K562 (cell line): ENCODE measurements around the gene BDKRB2. TPM values are rescaled to one million over a fixed set of nuclear protein-coding genes. Genes with fewer than 3 reads are reported as not detected.

Experiments
- ATAC-seq: fragments of 200-7000 bp; cut with Tn5 transposase; 3 replicates; pipeline ENCODE4 v1.9.1; 2020; ENCODE audit warnings: moderate library complexity
- BruUV-seq: library from RNA; stranded (reverse); fragments of 400-500 nt; replicated peaks from 2 replicates; lab custom pipeline; 2021; lab: Mats Ljungman, UMichigan
- CTCF ChIA-PET: fragments of 300-600 bp; formaldehyde crosslinking; extraction: SDS; loops from one replicate; lab custom pipeline; 2021; ENCODE audit warnings: low intra/inter-chr PET ratio; lab: Yijun Ruan, JAX
- POLR2A ChIA-PET: fragments of 300-600, 350-650 bp; sonication (Branson Sonifier 250); formaldehyde crosslinking; extraction: SDS; loops from one replicate; lab custom pipeline; 2021; ENCODE audit warnings: antibody characterized with exemption, inconsistent platforms; lab: Yijun Ruan, JAX
- DNase-seq, 4 experiments: peaks; one replicate each; pipeline versions ENCODE4 v3.0.0 to v3.0.0-alpha.2; 2011 to 2018; ENCODE audit warnings: low spot score in 3 of 4, mixed read lengths in 3 of 4; ENCODE audit errors: extremely low read depth in 1 of 4
- FAIRE-seq: peaks from 2 replicates; lab custom pipeline; 2011; peaks lifted over from hg19 to GRCh38; lab: Jason Lieb, UNC
- H2AFZ ChIP-seq: 2 replicates; pipeline ENCODE4 v1.6.0; 2011; ENCODE audit warnings: low read depth, low read length, control low read depth, inconsistent platforms
- H3K27ac ChIP-seq: fragments of 200-600 bp; 3 replicates; pipeline ENCODE4 v1.8.0; 2011; ENCODE audit warnings: low read depth, mild to moderate bottlenecking, control low read depth, inconsistent platforms, low read length, moderate library complexity, mixed read lengths; ENCODE audit errors: extremely low read depth
- H3K27me3 ChIP-seq, 2 experiments: fragments of 300-600 bp in 1 of 2; 2 replicates in 1 of 2; 3 replicates in 1 of 2; pipeline versions ENCODE4 v1.6.0 to v1.8.0; 2011; ENCODE audit warnings: inconsistent platforms in 2 of 2, low read length in 2 of 2, mild to moderate bottlenecking in 1 of 2, mixed read lengths in 1 of 2, moderate library complexity in 1 of 2; ENCODE audit not compliant: control insufficient read depth in 2 of 2, insufficient read depth in 2 of 2
- H3K36me3 ChIP-seq: fragments of 300-600 bp; 3 replicates; pipeline ENCODE4 v1.8.0; 2011; ENCODE audit warnings: mild to moderate bottlenecking, low read length, inconsistent platforms; ENCODE audit not compliant: control insufficient read depth, insufficient read depth
- H3K4me1 ChIP-seq, 2 experiments: fragments of 200-600 bp in 1 of 2; replicated peaks in 1 of 2; 2 replicates in 1 of 2; 3 replicates in 1 of 2; pipeline versions ENCODE4 v1.5.1 to v1.8.0; 2011; ENCODE audit warnings: inconsistent platforms in 2 of 2, low read length in 2 of 2, mild to moderate bottlenecking in 1 of 2, mixed read lengths in 1 of 2, moderate library complexity in 1 of 2; ENCODE audit not compliant: control insufficient read depth in 2 of 2, insufficient read depth in 2 of 2
- H3K4me2 ChIP-seq: 2 replicates; pipeline ENCODE4 v1.6.1; 2011; ENCODE audit warnings: low read length, control low read depth, inconsistent platforms, mixed read lengths; ENCODE audit not compliant: insufficient read depth
- H3K4me3 ChIP-seq: fragments of 200-600 bp; sonication (generic), shearing (Covaris generic); 2 replicates; pipeline ENCODE4 v1.5.1; 2016; ENCODE audit warnings: control low read depth, inconsistent platforms
- H3K79me2 ChIP-seq: fragments of 200-600 bp; 3 replicates; pipeline ENCODE4 v1.8.0; 2011; ENCODE audit warnings: low read length, inconsistent platforms; ENCODE audit not compliant: control insufficient read depth, insufficient read depth
- H3K9ac ChIP-seq, 2 experiments: 2 replicates each; pipeline versions ENCODE4 v1.6.0 to v1.6.1; 2011; ENCODE audit warnings: low read depth in 2 of 2, low read length in 2 of 2, control low read depth in 1 of 2, inconsistent platforms in 1 of 2, mild to moderate bottlenecking in 1 of 2, mixed read lengths in 1 of 2; ENCODE audit not compliant: insufficient read depth in 1 of 2
- H3K9me1 ChIP-seq: one replicate; pipeline ENCODE4 v1.6.0; 2011; ENCODE audit warnings: inconsistent platforms, mild to moderate bottlenecking, low read length, moderate library complexity; ENCODE audit not compliant: control insufficient read depth, insufficient read depth
- H3K9me3 ChIP-seq: replicated peaks from 2 replicates; pipeline ENCODE4 v1.5.1; 2011; ENCODE audit warnings: low read depth, low read length, inconsistent platforms; ENCODE audit not compliant: control insufficient read depth, insufficient read depth
- H4K20me1 ChIP-seq: replicated peaks from 2 replicates; pipeline ENCODE4 v1.6.1; 2011; ENCODE audit warnings: low read length, inconsistent platforms, mixed read lengths; ENCODE audit not compliant: control insufficient read depth, insufficient read depth
- BMI1 ChIP-seq: fragments of 150-350 bp; IDR thresholded peaks from 2 replicates; pipeline ENCODE4 v1.6.1; 2014; ENCODE audit warnings: low read length
- BRF2 ChIP-seq: IDR thresholded peaks from 3 replicates; pipeline ENCODE4 v1.6.1; 2011; ENCODE audit warnings: borderline replicate concordance, mild to moderate bottlenecking; ENCODE audit not compliant: insufficient read length, insufficient read depth
- DPF2 ChIP-seq: fragments of 450-650 bp; IDR thresholded peaks from 2 replicates; pipeline ENCODE4 v1.6.1; 2016
- ELK1 ChIP-seq: sonication (generic); formaldehyde crosslinking; IDR thresholded peaks from 2 replicates; pipeline ENCODE4 v1.8.1; 2022; ENCODE audit warnings: missing genetic modification reagents
- PHTF2 ChIP-seq: fragments of 250-450 bp; sonication (Bioruptor Pico); IDR thresholded peaks from 2 replicates; pipeline ENCODE4 v1.5.0; 2021; ENCODE audit warnings: mild to moderate bottlenecking
- PTRF ChIP-seq: fragments of 450-650 bp; IDR thresholded peaks from 2 replicates; pipeline ENCODE4 v1.6.1; 2016; ENCODE audit warnings: mild to moderate bottlenecking, missing genetic modification characterization, missing compliant biosample characterization
- TEAD2 ChIP-seq: fragments of 450-650 bp; IDR thresholded peaks from 2 replicates; pipeline ENCODE4 v1.6.1; 2016; ENCODE audit warnings: missing genetic modification characterization, control low read depth, missing compliant biosample characterization
- XRCC4 ChIP-seq: IDR thresholded peaks from one replicate; pipeline ENCODE4 v1.6.1; 2011; ENCODE audit not compliant: insufficient read depth, insufficient read length; ENCODE audit errors: extremely low read depth
- ZNF212 ChIP-seq: fragments of 450-650 bp; formaldehyde crosslinking; IDR thresholded peaks from 2 replicates; pipeline ENCODE4 v1.4.0; 2020; ENCODE audit warnings: mild to moderate bottlenecking
- ZNF707 ChIP-seq: fragments of 250-450 bp; sonication (Bioruptor Pico); conservative IDR thresholded peaks from 2 replicates; pipeline ENCODE4 v1.8.0; 2022; ENCODE audit warnings: inconsistent platforms, mild to moderate bottlenecking, moderate library complexity
- WGBS: fragments of 100-300 bp; shearing (Covaris generic); methylation state at CpG from one replicate; pipeline ENCODE4 v1.1.6; 2016; ENCODE audit warnings: low coverage, mixed read lengths; ENCODE audit not compliant: insufficient coverage; ENCODE audit errors: missing lambda C conversion rate; 5-methylcytosine and 5-hydroxymethylcytosine counted together
- in situ Hi-C: fragments of 300-500 bp; cut with MboI; formaldehyde crosslinking; loops from 4 replicates; pipeline ENCODE4 v1.15.0; 2018; ENCODE audit warnings: inconsistent platforms, mixed read lengths
- intact Hi-C: fragments of 100-400 bp; cut with micrococcal nuclease; formaldehyde crosslinking; loops from 2 replicates; pipeline ENCODE4 v1.14.2; 2022
- polyA plus RNA-seq, 8 experiments: library from polyadenylated mRNA; depleted of rRNA in 4 of 8; stranded (reverse) in 5 of 8; unstranded in 3 of 8; fragments of >200 nt; fragmentation: Nextera tagmentation in 2 of 8; fragmentation: Illumina TruSeq in 1 of 8; extraction: Ambion mirVana in 2 of 8; extraction: Trizol in 1 of 8; gene quantifications; 2 replicates each; pipeline versions ENCODE4 v1.2.1 to v1.2.3, GENCODE V29; 2011 to 2014; ENCODE audit warnings: inconsistent platforms in 1 of 8, missing spikeins in 1 of 8
- total RNA-seq, 7 experiments: library from RNA; depleted of rRNA in 6 of 7; stranded (reverse); fragments of >200 nt in 6 of 7; fragmentation: Illumina TruSeq in 2 of 7; extraction: Trizol in 2 of 7; gene quantifications; 2 replicates each; pipeline versions ENCODE4 v1.2.1 to v1.2.3, GENCODE V29; 2011 to 2021; ENCODE audit warnings: low replicate concordance in 1 of 7

The BDKRB2 gene
- total and polyA plus RNA-seq, 9 of the 15 experiments (the other 6 are each of a cell fraction or from before 2014, with no cell fraction given): 0.02 TPM; not detected in 8

GRCh38 chr14:96215452-96216244, 11.0 kb downstream of the BDKRB2 start:
- no peaks in the 10 kb centered on the region for H3K4me1 ChIP-seq
- WGBS: 1% methylated on average over 6 of the region's 7 CpGs
- no peaks in the 10 kb centered on the region for H3K36me3 ChIP-seq
- H3K9me1 ChIP-seq: no peaks in the 10 kb centered on the region
- H3K4me2 ChIP-seq: no peak overlapping the region
- H3K27me3 ChIP-seq: peaks cover 0 to 24% of the 10 kb centered on the region in 2 experiments; a peak in 3 of 5 replicates
- ChIA-PET POLR2A (interaction anchor here (0.6 kb wide), 1 partner anchor 68 kb away, joined by 3 read pairs; no protein-coding TSS in a partner anchor), CTCF (no interaction called here)
- in situ Hi-C loops (no loop called here), intact Hi-C loops (no loop called here)
- ATAC-seq: no peak
- H3K27ac ChIP-seq: no peak overlapping the region
- DNase-seq: no peak
- H4K20me1 ChIP-seq: no peaks in the 10 kb centered on the region
- no TSS peak for BruUV-seq
- TF ChIP-seq ZNF707 (CRISPR knock-in tag): no peak
- no peak overlapping the region for H3K4me3 ChIP-seq
- no peak overlapping the region for H3K9ac ChIP-seq
- H3K9me3 ChIP-seq: no peaks in the 10 kb centered on the region
- H3K79me2 ChIP-seq: no peaks in the 10 kb centered on the region
- H2AFZ ChIP-seq: no peak overlapping the region
- no peak for FAIRE-seq

- no peak for TF ChIP-seq ELK1
- no peak for TF ChIP-seq PHTF2 (CRISPR knock-in tag)
- no peak for TF ChIP-seq DPF2
- no peak for TF ChIP-seq XRCC4
- TF ChIP-seq ZNF212 (CRISPR knock-in tag): no peak
- no peak for TF ChIP-seq TEAD2
- TF ChIP-seq BMI1: no peak
- no peak for TF ChIP-seq PTRF
- no peak for TF ChIP-seq BRF2
- Histone ChIP-seq H4K20me1 (no peaks in the 10 kb centered on the region), H3K27me3 (peaks cover 0 to 14% of the 10 kb centered on the region in 2 experiments; a peak in 3 of 5 replicates), H3K36me3 (no peaks in the 10 kb centered on the region), H3K9me1 (no peaks in the 10 kb centered on the region), H3K9ac (no peak overlapping the region), H3K4me2 (no peak overlapping the region), H3K4me1 (no peaks in the 10 kb centered on the region), H3K9me3 (no peaks in the 10 kb centered on the region), H3K4me3 (no peak overlapping the region), H3K27ac (no peak overlapping the region), H2AFZ (no peak overlapping the region), H3K79me2 (no peaks in the 10 kb centered on the region)
- ATAC-seq (no peak), DNase-seq (no peak), FAIRE-seq (no peak)
- intact Hi-C loops (no loop called here), in situ Hi-C loops (no loop called here)
- CTCF ChIA-PET: no interaction called here
- WGBS: 0% methylated on average over 1 of the region's 1 CpG
- POLR2A ChIA-PET: no interaction called here
- no TSS peak for BruUV-seq
Observed at GRCh38 chr14:96216627-96217026, 12.0 kb downstream of the BDKRB2 start.
